ENCODE data around the gene CYP24A1. TPM values are rescaled to one million over a fixed set of nuclear protein-coding genes. Genes with fewer than 3 reads are reported as not detected.

Gene CYP24A1
- total and polyA plus RNA-seq, 2 of the 13 experiments (the other 11 are each of a cell fraction or from before 2014, with no cell fraction given) = 9.4 to 32.7 TPM

- H3K36me3 ChIP-seq (replicated peaks in 1 of 2; ENCODE audit: control insufficient read depth in 1 of 2, insufficient read depth in 2 of 2, low read length in 2 of 2) = no peaks in the 10 kb centered on the region
- H3K4me3 ChIP-seq (replicated peaks in 1 of 3; ENCODE audit: insufficient read depth in 1 of 3, low read depth in 2 of 3, low read length in 3 of 3) = peak overlapping the region in 1 of 3 experiments; percentile 1; a peak in 1 of 6 replicates
- H3K79me2 ChIP-seq (ENCODE audit: insufficient read depth, low read length) = peaks cover 10% of the 10 kb centered on the region
- H3K27ac ChIP-seq (ENCODE audit: extremely low read length, insufficient read depth, low read length) = no peak overlapping the region
- WGBS (ENCODE audit: low lambda C conversion rate) = 6% methylated on average over 6 of the region's 6 CpGs
- DNase-seq (ENCODE audit: low spot score) (peak; percentile 25), FAIRE-seq (no peak), ATAC-seq (peak; percentile 42)
- no peaks in the 10 kb centered on the region for H3K9me3 ChIP-seq (ENCODE audit: low read length)
- intact Hi-C loops (cut with micrococcal nuclease; ENCODE audit: unreplicated experiment) = no loop called here
- in situ Hi-C loops (cut with HindIII; ENCODE audit: extremely low pct_ligation_motif_present, low pct_unique_long_range_greater_than_20kb) = loop anchor here (10.0 to 25.0 kb wide), 2 partner anchors 629 to 1117 kb away; no protein-coding TSS in a partner anchor
- ChIA-PET CTCF (ENCODE audit: low intra/inter-chr PET ratio, low total read pairs) (no interaction called here), POLR2A (no interaction called here)
- H4K20me1 ChIP-seq (ENCODE audit: insufficient read depth, low read length) = 0 out of 2 replicates have a peak, but pooled peaks cover 4% of the 10 kb centered on the region
- H3K4me1 ChIP-seq (ENCODE audit: insufficient read depth, low read length) = peaks cover 31% of the 10 kb centered on the region
- BruUV-seq (replicated peaks) = no TSS peak
- H3K27me3 ChIP-seq (ENCODE audit: control insufficient read depth in 1 of 2, insufficient read depth in 2 of 2, low read length in 2 of 2) = peaks cover 0 to 14% of the 10 kb centered on the region in 2 experiments; a peak in 1 of 5 replicates
- peak overlapping the region; percentile 35 for H3K4me2 ChIP-seq (ENCODE audit: low read depth, low read length)
- H3K9ac ChIP-seq (ENCODE audit: insufficient read depth, low read depth, low read length) = no peak overlapping the region
- H2AFZ ChIP-seq (ENCODE audit: low read length) = no peak overlapping the region
- TF ChIP-seq ZNF3 (CRISPR knock-in tag; IDR thresholded peaks at IDR 0.05) (no peak), NRL (CRISPR knock-in tag; IDR thresholded peaks at IDR 0.05; ENCODE audit: borderline replicate concordance) (peak; percentile 54; the same call in 1 of the 2 replicates), ZNF280B (CRISPR knock-in tag; IDR thresholded peaks at IDR 0.05; ENCODE audit: borderline replicate concordance) (peak; percentile 68; the same call in 1 of the 2 replicates), ZNF292 (CRISPR knock-in tag; IDR thresholded peaks at IDR 0.05; ENCODE audit: borderline replicate concordance, low read depth) (peak; percentile 37; the same call in 1 of the 2 replicates), MZF1 (CRISPR knock-in tag; IDR thresholded peaks at IDR 0.05; ENCODE audit: borderline replicate concordance) (0 out of 2 replicates have a peak, but pooled peaks have one; percentile 74), ZNF577 (CRISPR knock-in tag; IDR thresholded peaks at IDR 0.05; ENCODE audit: borderline replicate concordance, low read depth) (no peak), RXRA (CRISPR knock-in tag; IDR thresholded peaks at IDR 0.05) (0 out of 2 replicates have a peak, but pooled peaks have one; percentile 24), UBTF (CRISPR knock-in tag; IDR thresholded peaks at IDR 0.05) (0 out of 2 replicates have a peak, but pooled peaks have one; percentile 32), ZNF407 (CRISPR knock-in tag; IDR thresholded peaks at IDR 0.05; ENCODE audit: not compliant biosample characterization) (peak; percentile 51), ZNF720 (CRISPR knock-in tag; IDR thresholded peaks at IDR 0.05) (no peak)
These were observed 30.3 kb upstream of the CYP24A1 start for GRCh38 chr20:54204063-54204462.
